ENCODE measurements around the gene LRRTM1. TPM values are rescaled to one million over a fixed set of nuclear protein-coding genes. Genes with fewer than 3 reads are reported as not detected.

The LRRTM1 gene
- total and polyA plus RNA-seq, 4 donors = 0.09 TPM; not detected in 3

DNA sequence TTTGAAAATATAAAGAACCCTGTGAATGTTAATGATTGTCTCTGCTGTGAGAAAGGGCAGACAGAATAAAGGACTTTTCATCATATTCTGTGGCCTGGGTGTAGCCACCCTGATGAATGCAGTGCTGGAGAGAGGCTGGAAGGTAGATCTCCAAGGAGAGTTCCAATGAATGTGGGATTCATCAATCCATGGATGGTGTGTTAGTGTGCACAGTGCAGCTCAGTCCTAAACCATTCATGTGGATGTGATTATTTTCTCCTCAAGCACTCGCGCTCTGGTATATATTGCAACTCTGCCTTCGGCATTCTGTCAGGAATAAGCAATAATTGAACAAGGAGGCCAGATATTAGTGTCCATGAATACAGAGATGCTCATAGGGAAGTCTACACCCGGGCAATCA, 47.1 kb downstream of the LRRTM1 start:
- H3K4me3 ChIP-seq (ENCODE audit: low read depth in 1 of 3, low read length in 3 of 3) = no peak overlapping the region
- H3K27me3 ChIP-seq (ENCODE audit: control insufficient read depth in 4 of 4, insufficient read depth in 4 of 4, low read length in 3 of 4) = peaks cover 0 to 6% (median 0%) of the 10 kb centered on the region in 4 donors
- no peak for DNase-seq (ENCODE audit: low spot score)
- WGBS = 90% methylated on average over 4 of the region's 4 CpGs
- TF ChIP-seq JUND (IDR thresholded peaks at IDR 0.05) = no peak
- no peak for TF ChIP-seq HNF4A (conservative IDR thresholded peaks at IDR 0.05)
- TF ChIP-seq EGR1 (IDR thresholded peaks at IDR 0.05; ENCODE audit: low read depth in 2 of 2) = no peak
- TF ChIP-seq NR2F2 (IDR thresholded peaks at IDR 0.05) = no peak
- no peak for TF ChIP-seq RAD21 (IDR thresholded peaks at IDR 0.05)
- TF ChIP-seq, protein P1, sequence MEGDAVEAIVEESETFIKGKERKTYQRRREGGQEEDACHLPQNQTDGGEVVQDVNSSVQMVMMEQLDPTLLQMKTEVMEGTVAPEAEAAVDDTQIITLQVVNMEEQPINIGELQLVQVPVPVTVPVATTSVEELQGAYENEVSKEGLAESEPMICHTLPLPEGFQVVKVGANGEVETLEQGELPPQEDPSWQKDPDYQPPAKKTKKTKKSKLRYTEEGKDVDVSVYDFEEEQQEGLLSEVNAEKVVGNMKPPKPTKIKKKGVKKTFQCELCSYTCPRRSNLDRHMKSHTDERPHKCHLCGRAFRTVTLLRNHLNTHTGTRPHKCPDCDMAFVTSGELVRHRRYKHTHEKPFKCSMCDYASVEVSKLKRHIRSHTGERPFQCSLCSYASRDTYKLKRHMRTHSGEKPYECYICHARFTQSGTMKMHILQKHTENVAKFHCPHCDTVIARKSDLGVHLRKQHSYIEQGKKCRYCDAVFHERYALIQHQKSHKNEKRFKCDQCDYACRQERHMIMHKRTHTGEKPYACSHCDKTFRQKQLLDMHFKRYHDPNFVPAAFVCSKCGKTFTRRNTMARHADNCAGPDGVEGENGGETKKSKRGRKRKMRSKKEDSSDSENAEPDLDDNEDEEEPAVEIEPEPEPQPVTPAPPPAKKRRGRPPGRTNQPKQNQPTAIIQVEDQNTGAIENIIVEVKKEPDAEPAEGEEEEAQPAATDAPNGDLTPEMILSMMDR (IDR thresholded peaks at IDR 0.05; ENCODE audit: low read depth, low read length, missing input control) = no peak
- no peak for TF ChIP-seq HNF4G (IDR thresholded peaks at IDR 0.05)
- TF ChIP-seq YY1 (IDR thresholded peaks at IDR 0.05) = no peak
- TF ChIP-seq, protein P2, sequence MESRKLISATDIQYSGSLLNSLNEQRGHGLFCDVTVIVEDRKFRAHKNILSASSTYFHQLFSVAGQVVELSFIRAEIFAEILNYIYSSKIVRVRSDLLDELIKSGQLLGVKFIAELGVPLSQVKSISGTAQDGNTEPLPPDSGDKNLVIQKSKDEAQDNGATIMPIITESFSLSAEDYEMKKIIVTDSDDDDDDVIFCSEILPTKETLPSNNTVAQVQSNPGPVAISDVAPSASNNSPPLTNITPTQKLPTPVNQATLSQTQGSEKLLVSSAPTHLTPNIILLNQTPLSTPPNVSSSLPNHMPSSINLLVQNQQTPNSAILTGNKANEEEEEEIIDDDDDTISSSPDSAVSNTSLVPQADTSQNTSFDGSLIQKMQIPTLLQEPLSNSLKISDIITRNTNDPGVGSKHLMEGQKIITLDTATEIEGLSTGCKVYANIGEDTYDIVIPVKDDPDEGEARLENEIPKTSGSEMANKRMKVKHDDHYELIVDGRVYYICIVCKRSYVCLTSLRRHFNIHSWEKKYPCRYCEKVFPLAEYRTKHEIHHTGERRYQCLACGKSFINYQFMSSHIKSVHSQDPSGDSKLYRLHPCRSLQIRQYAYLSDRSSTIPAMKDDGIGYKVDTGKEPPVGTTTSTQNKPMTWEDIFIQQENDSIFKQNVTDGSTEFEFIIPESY (IDR thresholded peaks at IDR 0.05) = no peak
- TF ChIP-seq, protein P3, sequence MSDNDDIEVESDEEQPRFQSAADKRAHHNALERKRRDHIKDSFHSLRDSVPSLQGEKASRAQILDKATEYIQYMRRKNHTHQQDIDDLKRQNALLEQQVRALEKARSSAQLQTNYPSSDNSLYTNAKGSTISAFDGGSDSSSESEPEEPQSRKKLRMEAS (IDR thresholded peaks at IDR 0.05) = no peak
- TF ChIP-seq GABPA (IDR thresholded peaks at IDR 0.05 in 1 of 2, conservative IDR thresholded peaks at IDR 0.05 in 1 of 2) = no peak
- TF ChIP-seq, protein P4, sequence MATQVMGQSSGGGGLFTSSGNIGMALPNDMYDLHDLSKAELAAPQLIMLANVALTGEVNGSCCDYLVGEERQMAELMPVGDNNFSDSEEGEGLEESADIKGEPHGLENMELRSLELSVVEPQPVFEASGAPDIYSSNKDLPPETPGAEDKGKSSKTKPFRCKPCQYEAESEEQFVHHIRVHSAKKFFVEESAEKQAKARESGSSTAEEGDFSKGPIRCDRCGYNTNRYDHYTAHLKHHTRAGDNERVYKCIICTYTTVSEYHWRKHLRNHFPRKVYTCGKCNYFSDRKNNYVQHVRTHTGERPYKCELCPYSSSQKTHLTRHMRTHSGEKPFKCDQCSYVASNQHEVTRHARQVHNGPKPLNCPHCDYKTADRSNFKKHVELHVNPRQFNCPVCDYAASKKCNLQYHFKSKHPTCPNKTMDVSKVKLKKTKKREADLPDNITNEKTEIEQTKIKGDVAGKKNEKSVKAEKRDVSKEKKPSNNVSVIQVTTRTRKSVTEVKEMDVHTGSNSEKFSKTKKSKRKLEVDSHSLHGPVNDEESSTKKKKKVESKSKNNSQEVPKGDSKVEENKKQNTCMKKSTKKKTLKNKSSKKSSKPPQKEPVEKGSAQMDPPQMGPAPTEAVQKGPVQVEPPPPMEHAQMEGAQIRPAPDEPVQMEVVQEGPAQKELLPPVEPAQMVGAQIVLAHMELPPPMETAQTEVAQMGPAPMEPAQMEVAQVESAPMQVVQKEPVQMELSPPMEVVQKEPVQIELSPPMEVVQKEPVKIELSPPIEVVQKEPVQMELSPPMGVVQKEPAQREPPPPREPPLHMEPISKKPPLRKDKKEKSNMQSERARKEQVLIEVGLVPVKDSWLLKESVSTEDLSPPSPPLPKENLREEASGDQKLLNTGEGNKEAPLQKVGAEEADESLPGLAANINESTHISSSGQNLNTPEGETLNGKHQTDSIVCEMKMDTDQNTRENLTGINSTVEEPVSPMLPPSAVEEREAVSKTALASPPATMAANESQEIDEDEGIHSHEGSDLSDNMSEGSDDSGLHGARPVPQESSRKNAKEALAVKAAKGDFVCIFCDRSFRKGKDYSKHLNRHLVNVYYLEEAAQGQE (IDR thresholded peaks at IDR 0.05) = no peak
- TF ChIP-seq SP1 (IDR thresholded peaks at IDR 0.05) = no peak
- no peak for TF ChIP-seq TAF1 (conservative IDR thresholded peaks at IDR 0.05)
- TF ChIP-seq, protein P5, sequence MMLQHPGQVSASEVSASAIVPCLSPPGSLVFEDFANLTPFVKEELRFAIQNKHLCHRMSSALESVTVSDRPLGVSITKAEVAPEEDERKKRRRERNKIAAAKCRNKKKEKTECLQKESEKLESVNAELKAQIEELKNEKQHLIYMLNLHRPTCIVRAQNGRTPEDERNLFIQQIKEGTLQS (IDR thresholded peaks at IDR 0.05) = no peak
- no peak for TF ChIP-seq RXRA (IDR thresholded peaks at IDR 0.05)
- H3K9ac ChIP-seq (ENCODE audit: low read depth in 1 of 2, low read length in 2 of 2) = no peak overlapping the region
- H3K36me3 ChIP-seq (ENCODE audit: control insufficient read depth in 4 of 4, insufficient read depth in 3 of 4, low read depth in 1 of 4, low read length in 3 of 4) = no peaks in the 10 kb centered on the region
- no peaks in the 10 kb centered on the region for H3K4me1 ChIP-seq (ENCODE audit: control insufficient read depth in 4 of 4, insufficient read depth in 4 of 4, low read length in 3 of 4)
- H3K9me3 ChIP-seq (ENCODE audit: control insufficient read depth in 4 of 4, low read length in 3 of 4) = no peaks in the 10 kb centered on the region
- no peak overlapping the region for H3K27ac ChIP-seq (ENCODE audit: low read depth in 1 of 2, low read length in 2 of 2)

DNA sequence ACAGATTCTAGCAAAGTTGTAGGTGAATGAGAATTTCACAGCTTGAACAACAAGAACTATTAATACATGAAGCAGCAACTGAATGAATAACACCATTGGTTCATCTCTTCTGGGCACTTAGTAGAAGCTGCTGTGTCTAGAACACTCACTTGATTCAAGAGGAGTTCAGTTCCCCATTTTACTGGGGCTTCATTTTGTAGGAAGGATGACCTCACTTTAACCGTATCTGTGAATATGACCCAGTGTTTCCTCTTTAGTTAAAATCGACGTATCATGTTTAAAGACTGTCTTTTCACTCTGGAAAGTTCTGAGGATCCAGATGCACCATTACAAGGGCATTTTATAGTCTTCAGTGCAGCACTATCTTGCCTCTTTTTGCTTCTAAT, 47.8 kb downstream of the LRRTM1 start:
- 57% methylated on average over 3 of the region's 3 CpGs for WGBS
- Histone ChIP-seq H3K9me3 (ENCODE audit: control insufficient read depth in 4 of 4, low read length in 3 of 4) (no peaks in the 10 kb centered on the region), H3K9ac (ENCODE audit: low read depth in 1 of 2, low read length in 2 of 2) (no peak overlapping the region), H3K36me3 (ENCODE audit: control insufficient read depth in 4 of 4, insufficient read depth in 3 of 4, low read depth in 1 of 4, low read length in 3 of 4) (no peaks in the 10 kb centered on the region), H3K4me3 (ENCODE audit: low read depth in 1 of 3, low read length in 3 of 3) (no peak overlapping the region), H3K4me1 (ENCODE audit: control insufficient read depth in 4 of 4, insufficient read depth in 4 of 4, low read length in 3 of 4) (no peaks in the 10 kb centered on the region), H3K27ac (ENCODE audit: low read depth in 1 of 2, low read length in 2 of 2) (no peak overlapping the region), H3K27me3 (ENCODE audit: control insufficient read depth in 4 of 4, insufficient read depth in 4 of 4, low read length in 3 of 4) (peaks cover 0 to 6% (median 0%) of the 10 kb centered on the region in 4 donors)
- no peak for DNase-seq (ENCODE audit: low spot score)
- TF ChIP-seq SP1 (IDR thresholded peaks at IDR 0.05) = no peak
- TF ChIP-seq GABPA (IDR thresholded peaks at IDR 0.05 in 1 of 2, conservative IDR thresholded peaks at IDR 0.05 in 1 of 2) = no peak
- no peak for TF ChIP-seq HNF4G (IDR thresholded peaks at IDR 0.05)
- TF ChIP-seq HNF4A (conservative IDR thresholded peaks at IDR 0.05) = no peak
- no peak for TF ChIP-seq YY1 (IDR thresholded peaks at IDR 0.05)
- no peak for TF ChIP-seq EGR1 (IDR thresholded peaks at IDR 0.05; ENCODE audit: low read depth in 2 of 2)
- TF ChIP-seq FOXA1 (IDR thresholded peaks at IDR 0.05) = no peak
- no peak for TF ChIP-seq JUND (IDR thresholded peaks at IDR 0.05)
